GM19452 (cell line): ENCODE data around the gene CLIP2.
"Not testable (repeated sequence)": the region's sequence is repeated elsewhere in the genome, so short reads cannot be mapped to it uniquely, and the experiment has no call there.

ENCODE experiments used
- ATAC-seq: cut with Tn5 transposase; IDR thresholded peaks from one replicate; pipeline ENCODE4 v1.9.1; 2021; ENCODE audit not compliant: unreplicated experiment

CLIP2 gene

GRCh38 chr7:74365322-74366022 is 76.3 kb downstream of the CLIP2 start:
- no peak for ATAC-seq

DNA sequence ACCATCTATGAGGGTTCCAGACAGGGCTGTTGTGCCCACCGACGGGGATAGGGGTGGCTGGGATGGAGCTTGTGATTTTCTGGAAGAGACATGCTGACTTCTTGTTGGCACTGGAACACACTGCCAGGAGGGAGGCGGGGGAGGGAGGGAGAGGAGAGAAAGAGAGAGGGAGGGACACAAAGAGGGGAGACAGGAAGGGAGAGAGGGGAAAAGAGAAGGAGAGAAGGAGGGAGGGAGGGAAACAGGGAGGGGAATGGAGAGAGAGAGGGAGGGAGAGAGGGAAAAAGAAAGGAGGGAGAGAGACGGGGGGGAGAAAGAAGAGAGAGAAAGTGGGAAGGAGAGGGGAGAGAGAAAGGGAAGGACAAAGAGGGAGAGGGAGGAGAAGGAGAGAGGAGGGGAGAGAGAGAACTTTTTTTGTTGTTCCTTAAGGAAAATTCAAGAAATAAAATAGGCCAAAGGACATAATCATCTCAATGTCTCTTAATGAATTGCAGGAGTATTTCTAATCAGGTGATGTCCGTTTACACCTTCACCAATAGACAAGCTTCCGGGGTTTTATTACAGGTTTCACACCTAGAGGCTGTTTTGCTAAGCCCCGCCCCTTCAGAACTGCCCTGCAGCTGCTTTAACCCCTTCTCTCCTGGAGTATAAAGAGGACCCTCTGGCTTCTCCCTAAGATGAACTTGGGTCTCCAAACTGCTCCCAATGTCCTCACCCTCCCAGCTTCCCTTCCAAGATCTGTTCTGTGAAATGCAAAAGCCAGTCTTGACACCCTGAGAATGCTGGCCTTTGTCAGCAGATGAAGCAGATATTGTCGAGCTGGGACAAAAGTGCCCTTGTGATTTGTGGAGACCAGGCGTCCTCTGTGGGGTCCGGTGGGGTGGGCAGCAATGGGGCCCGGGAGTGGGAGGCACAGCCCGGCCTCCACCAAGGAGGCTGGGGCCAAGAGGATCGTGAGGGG is 82.5 kb downstream of the CLIP2 start:
- no peak for ATAC-seq

- no peak for ATAC-seq
Measured at GRCh38 chr7:74372511-74373111, 83.4 kb downstream of the CLIP2 start.

DNA sequence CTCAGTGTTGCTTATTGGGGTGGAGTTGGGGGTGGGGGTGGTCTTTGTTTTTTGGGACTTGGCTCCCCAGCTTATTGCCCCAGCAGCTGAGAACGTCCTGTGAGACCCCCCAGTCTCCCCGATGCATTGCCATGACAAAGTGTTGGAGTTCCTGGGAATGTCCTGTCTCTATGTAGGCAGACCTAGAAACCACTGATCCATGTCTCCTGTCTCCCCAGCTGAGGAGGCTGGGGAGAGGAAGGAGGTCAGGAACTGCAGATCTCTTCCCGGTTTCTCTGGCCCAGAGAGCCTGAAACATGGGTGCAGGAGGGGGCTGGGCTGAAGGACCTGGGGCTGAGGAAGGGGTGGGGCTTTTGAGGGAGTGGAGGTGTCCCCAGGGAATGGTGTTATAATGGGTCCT is 84.3 kb downstream of the CLIP2 start:
- ATAC-seq = no peak

DNA sequence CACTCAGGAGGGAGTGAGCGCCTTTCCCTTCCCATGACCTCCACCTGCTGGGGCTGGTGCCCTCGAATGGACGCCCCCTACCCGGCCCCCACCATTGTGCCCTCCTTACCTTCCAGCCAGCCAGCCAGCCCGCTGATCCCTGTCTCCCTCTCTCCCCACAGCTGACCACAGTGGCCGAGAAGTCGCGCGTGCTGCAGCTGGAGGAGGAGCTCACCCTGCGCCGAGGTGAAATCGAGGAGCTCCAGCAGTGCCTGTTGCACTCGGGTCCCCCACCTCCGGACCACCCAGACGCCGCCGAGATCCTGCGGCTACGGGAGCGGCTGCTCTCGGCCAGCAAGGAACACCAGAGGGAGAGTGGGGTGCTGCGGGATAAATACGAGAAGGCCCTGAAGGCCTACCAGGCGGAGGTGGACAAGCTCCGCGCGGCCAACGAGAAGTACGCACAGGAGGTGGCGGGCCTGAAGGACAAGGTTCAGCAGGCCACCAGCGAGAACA is 86.6 kb downstream of the CLIP2 start:
- ATAC-seq = no peak

- ATAC-seq = no peak
Measured at GRCh38 chr7:74376256-74377036, 87.2 kb downstream of the CLIP2 start.

DNA sequence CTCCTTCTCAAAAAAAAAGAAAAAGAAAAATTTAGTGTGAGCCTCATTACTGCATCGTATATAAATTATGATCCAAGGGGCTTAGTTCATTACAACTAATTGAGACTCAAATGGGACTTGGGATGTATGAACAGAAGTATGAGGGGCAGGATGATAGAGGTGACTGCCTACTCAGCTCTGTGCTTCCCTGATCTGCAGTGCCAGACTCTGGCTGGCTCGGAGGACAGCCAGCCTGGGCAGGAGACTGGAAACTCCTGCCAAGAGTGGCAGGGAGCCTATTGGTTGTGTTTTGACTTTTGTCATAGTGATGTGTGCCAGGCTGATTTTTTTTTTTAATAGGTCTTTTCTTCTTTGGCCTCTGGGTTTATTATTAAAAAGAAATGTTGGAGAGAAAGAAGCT is 90.7 kb downstream of the CLIP2 start:
- ATAC-seq = no peak

- ATAC-seq = no peak
Measured at GRCh38 chr7:74380720-74381119, 91.5 kb downstream of the CLIP2 start.

GRCh38 chr7:74384086-74384485 is 94.9 kb downstream of the CLIP2 start:
- ATAC-seq = not testable (repeated sequence)

DNA sequence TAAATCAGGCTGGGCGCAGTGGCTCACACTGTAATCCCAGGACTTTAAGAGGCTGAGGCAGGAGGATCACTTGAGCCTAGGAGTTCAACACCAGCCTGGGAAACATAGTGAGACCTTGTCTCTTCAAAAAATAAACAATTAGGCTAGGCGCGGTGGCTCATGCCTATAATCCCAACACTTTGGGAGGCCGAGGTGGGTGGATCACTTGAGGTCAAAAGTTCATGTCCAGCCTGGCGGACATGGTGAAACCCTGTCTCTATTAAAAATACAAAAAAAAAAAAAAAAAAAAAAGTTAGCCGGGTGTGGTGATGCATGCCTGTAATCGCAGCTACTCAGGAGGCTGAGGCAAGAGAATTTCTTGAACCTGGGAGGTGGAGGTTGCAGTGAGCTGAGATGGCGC is 95.6 kb downstream of the CLIP2 start:
- ATAC-seq = not testable (repeated sequence)

- ATAC-seq = no peak
Measured at GRCh38 chr7:74387606-74388005, 98.4 kb downstream of the CLIP2 start.

DNA sequence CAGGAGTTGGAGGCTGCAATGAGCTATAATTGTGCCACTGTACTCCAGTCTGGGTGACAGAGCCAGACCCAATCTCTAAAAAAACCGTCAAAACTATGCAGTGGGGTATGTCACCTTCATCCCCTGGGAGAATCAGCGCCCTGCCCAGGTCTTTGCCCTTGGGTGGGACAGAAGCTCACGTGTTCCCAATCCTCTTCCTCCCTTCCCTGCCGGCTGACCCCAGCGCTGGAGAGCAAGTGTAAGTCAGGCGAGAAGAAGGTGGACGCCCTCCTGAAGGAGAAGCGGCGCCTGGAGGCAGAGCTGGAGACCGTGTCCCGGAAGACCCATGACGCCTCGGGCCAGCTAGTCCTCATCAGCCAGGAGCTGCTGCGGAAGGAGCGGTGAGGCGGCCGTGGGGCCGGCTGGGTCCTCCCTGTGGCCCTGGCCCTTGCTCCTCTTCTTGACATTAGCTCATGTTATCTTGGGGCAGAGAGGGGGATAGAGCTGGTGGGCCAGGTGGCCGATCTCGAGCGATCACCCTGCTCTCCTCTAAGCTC is 99.7 kb downstream of the CLIP2 start:
- no peak for ATAC-seq

GRCh38 chr7:74393722-74394121 is 104.5 kb downstream of the CLIP2 start:
- ATAC-seq = not testable (repeated sequence)

- not testable (repeated sequence) for ATAC-seq
Measured at GRCh38 chr7:74394601-74395000, 105.4 kb downstream of the CLIP2 start.

DNA sequence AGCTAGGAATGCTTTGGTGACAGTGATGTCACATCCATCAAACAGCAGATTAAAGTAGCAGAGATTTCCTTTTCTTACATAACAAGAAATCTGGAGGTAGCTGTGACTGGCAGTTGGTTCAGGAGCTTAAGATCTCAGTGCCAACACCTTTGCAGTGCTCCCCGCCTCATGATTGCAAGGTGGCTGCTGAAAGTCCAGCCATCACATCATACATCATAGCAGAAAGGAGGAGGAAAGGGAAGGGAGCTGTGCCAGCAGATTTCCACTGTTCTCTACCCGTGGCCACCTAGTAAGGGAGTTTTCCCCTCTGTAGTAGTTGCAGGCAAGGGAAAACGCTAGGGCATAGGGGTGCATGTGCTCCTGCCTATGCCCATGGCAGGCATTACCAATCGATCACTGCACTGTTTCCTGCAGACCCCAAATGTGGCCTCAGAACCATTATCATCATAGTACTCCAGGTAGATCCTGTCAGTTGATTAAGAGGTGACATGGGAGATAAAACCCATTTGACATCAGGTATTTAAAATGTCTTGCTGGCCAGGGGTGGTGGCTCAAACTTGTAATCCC is 106.6 kb downstream of the CLIP2 start:
- ATAC-seq = no peak

DNA sequence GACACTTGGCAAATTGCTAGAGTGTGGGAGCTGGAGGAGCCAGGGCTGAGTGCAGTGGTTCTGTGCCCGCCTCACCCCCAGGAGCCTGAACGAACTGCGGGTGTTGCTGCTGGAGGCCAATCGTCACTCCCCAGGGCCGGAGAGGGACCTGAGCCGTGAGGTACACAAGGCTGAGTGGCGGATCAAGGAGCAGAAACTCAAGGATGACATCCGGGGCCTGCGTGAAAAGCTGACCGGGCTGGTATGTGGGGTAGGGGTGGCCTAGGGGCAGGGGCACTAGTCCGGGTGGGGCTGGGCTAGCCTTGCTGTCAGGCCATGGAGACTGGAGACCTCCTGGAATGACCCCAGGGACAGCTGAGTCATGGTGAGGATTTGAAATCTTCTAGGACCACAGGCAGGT is 107.8 kb downstream of the CLIP2 start:
- ATAC-seq = no peak

- no peak for ATAC-seq
Measured at GRCh38 chr7:74398426-74398825, 109.2 kb downstream of the CLIP2 start.

DNA sequence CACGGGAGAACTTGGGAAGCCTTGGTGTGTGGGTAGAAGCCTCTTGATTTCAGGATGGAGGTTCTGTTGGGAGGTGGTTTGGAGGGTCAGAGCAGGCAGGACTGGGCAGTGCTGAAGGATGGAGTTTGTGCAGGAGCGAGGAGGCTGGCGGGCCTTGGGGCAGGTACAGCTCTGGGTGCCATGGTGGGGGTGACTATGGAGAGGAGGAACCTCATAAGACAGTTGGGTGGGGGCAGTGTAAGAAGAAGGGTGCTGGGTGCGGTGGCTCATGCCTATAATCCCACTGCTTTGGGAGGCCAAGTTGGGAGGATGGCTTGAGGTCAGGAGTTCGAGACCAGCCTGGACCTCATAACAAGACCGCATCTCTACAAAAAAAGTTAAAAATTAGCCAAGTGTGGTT is 109.8 kb downstream of the CLIP2 start:
- no peak for ATAC-seq

DNA sequence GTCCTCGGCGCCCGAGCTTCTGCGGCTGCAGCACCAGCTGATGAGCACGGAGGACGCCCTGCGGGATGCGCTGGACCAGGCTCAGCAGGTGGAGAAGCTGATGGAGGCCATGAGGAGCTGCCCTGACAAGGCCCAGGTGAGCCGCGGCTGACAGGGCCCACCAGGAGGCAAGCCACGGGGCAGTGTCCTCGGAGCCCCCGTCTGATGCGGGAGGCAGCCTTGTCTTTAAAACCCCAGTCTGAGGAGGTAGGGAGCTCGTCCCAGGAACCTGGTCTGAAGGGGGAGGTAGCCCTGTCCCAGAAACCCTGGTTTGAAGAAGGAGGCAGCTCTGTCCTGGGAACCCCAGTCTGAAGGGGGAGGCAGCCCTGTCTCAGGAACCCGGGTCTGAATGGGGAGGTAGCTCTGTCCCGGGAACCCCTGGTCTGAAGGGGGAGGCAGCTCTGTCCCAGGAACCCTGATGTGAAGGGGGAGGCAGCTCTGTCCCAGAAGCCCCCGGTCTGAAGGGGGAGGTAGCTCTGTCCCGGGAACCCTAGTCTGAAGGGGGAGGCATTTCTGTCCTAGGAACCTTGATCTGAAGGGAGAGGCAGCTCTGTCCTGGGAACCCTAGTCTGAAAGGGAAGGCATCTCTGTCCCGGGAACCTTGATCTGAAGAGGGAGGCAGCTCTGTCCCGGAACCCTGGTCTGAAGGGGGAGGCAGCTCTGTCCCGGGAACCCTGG is 111.4 kb downstream of the CLIP2 start:
- no peak for ATAC-seq
